Aorta (tissue), 5 donors: ENCODE data around the gene GPRC5B. TPM values are rescaled to one million over a fixed set of nuclear protein-coding genes. Genes with fewer than 3 reads are reported as not detected.

ENCODE experiments used
- ATAC-seq: fragments of 200-7000 bp; cut with Tn5 transposase; one replicate; pipeline ENCODE4 v1.9.1; 2022; ENCODE audit warnings: moderate library complexity; ENCODE audit not compliant: low FRiP score
- DNase-seq, 2 donors: peaks; one replicate each; pipeline ENCODE4 v3.0.0-alpha.2; 2020
- H3K27ac ChIP-seq, 2 donors: one replicate each; pipeline ENCODE4 v1.5.1; 2013; ENCODE audit warnings: low read length in 2 of 2, mild to moderate bottlenecking in 2 of 2, moderate library complexity in 2 of 2, control low read depth in 1 of 2, inconsistent platforms in 1 of 2, low read depth in 1 of 2
- H3K27me3 ChIP-seq, 2 donors: one replicate each; pipeline ENCODE4 v1.6.1; 2013; ENCODE audit warnings: control low read depth in 1 of 2, low read length in 1 of 2, mild to moderate bottlenecking in 1 of 2, moderate library complexity in 1 of 2; ENCODE audit not compliant: insufficient read depth in 2 of 2, control insufficient read depth in 1 of 2
- H3K36me3 ChIP-seq, 2 donors: one replicate each; pipeline ENCODE4 v1.6.1; 2013; ENCODE audit warnings: control low read depth in 1 of 2, low read length in 1 of 2, mild to moderate bottlenecking in 1 of 2; ENCODE audit not compliant: insufficient read depth in 2 of 2, control insufficient read depth in 1 of 2
- H3K4me1 ChIP-seq, 2 donors: one replicate each; pipeline ENCODE4 v1.6.1; 2013; ENCODE audit warnings: low read length in 2 of 2, control low read depth in 1 of 2, mild to moderate bottlenecking in 1 of 2, moderate library complexity in 1 of 2; ENCODE audit not compliant: insufficient read depth in 2 of 2, control insufficient read depth in 1 of 2
- H3K4me3 ChIP-seq, 2 donors: one replicate each; pipeline ENCODE4 v1.5.1; 2013; ENCODE audit warnings: low read length in 2 of 2, control low read depth in 1 of 2, mild to moderate bottlenecking in 1 of 2
- H3K9me3 ChIP-seq: one replicate; pipeline ENCODE4 v1.6.1; 2013; ENCODE audit warnings: mild to moderate bottlenecking, low read length; ENCODE audit not compliant: control insufficient read depth
- WGBS, 2 donors: extraction: QIAGEN DNeasy Blood & Tissue Kit; methylation state at CpG; one replicate each; pipeline ENCODE4 v1.1.7; 2013; 5-methylcytosine and 5-hydroxymethylcytosine counted together
- intact Hi-C, 2 donors: fragments of 100-400 bp; cut with DNase I; formaldehyde crosslinking; loops; one replicate each; pipeline versions ENCODE4 v1.14.2 to v1.15.0; 2022
- polyA plus RNA-seq, 2 donors: library from polyadenylated mRNA; stranded (reverse); fragments of 200-250 nt; gene quantifications; one replicate each; pipeline ENCODE4 v1.2.3, GENCODE V29; 2013
- total RNA-seq, 2 donors: library from RNA; stranded (reverse); fragmentation: NEBNext Ultra II Directional; extraction: Animal tissue kit (Norgen Biotek cat#: 25700); gene quantifications; one replicate each; pipeline ENCODE4 v1.2.1, GENCODE V29; 2021
- donor health status: healthy with polysubstance abuse.
- donor health status: Bipolar disorder and iron deficiency.
- donor health status: DM: no; HTN: no; CAD: no.
- donor health status: DM: no; HTN: no; CAD: no.
- donor health status: DM: yes; HTN: yes; CAD: no.

The GPRC5B gene
- total and polyA plus RNA-seq, 4 donors, result 1.8 to 41.1 (median 9.0) TPM

DNA sequence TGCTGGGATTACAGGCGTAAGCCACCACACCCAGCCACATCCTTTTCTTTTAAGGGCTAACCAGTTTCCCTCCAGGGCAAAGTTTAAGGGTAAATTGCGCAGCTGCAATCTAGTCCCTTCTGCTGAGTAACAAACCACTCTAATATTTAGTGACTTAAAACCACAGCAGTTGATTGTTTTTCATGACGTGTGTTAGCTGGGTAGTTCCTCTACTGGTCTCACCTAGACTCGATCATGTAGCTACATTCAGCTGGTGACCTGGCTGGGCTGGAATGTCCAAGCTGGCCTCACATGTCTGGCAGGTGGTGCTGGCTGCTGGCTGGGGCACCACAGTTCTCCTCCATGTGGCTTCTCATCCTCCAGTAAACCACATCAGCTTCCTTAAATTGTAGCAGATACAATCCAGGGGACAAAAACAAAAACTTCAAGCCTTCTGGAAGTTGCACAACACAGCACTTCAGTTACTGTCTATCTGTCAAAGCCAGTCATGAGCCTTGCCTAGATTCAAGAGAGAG lies 75.5 kb downstream of the GPRC5B start:
- H3K9me3 ChIP-seq, result no peaks in the 10 kb centered on the region
- no peaks in the 10 kb centered on the region for H3K36me3 ChIP-seq
- 77 to 82% methylated on average over 4 of the region's 4 CpGs for WGBS, 2 donors
- intact Hi-C loops, result no loop called here
- DNase-seq (peak in 1 of 2 donors; percentile 67), ATAC-seq (no peak)
- no peak overlapping the region for H3K27ac ChIP-seq
- H3K27me3 ChIP-seq, result no peaks in the 10 kb centered on the region
- H3K4me3 ChIP-seq, result no peak overlapping the region
- H3K4me1 ChIP-seq, result peaks cover 0 to 3% of the 10 kb centered on the region in 2 donors

DNA sequence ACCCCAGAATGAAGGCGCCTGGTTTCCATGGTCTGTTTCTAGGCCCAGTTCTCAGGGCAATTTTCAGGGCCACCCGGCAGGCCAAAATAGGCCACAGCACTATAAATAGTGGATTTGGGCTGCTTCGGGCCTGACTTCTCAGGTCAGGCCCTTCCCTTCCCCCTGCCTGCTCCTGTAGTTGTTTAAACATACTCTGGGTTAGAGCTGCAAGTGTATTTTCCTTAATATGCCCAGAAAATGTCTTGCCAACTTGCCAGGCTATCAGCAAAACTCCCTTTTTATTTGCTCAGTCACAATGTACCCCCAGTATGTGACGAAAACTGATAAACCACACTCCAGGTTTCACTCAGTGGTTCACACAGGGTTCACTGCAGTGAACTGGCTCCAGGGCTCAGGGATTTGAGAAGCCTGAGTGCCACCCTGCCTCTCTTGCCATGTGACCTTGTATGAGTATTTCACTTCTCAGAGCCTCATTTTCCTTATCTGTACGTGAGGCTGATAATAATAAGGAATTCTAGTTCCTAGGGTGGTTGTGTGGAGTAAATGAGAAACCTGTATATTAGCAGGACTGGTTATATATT lies 76.5 kb downstream of the GPRC5B start:
- Histone ChIP-seq H3K9me3 (no peaks in the 10 kb centered on the region), H3K4me1 (peaks cover 0 to 3% of the 10 kb centered on the region in 2 donors), H3K27ac (peak overlapping the region; percentile 21 to 49), H3K4me3 (no peak overlapping the region), H3K27me3 (no peaks in the 10 kb centered on the region), H3K36me3 (no peaks in the 10 kb centered on the region)
- DNase-seq (no peak), ATAC-seq (peak; percentile 13)
- intact Hi-C loops, result no loop called here
- 14 to 15% methylated on average over 5 of the region's 5 CpGs for WGBS, 2 donors

Other genes with a start within 250 kb of the GPRC5B start
- 10 to 100 TPM in 1 of 2 donors, 1 to 10 TPM in 1; 7.6 to 11.6 TPM for gene KNOP1, start 166.6 kb downstream of the GPRC5B start, total RNA-seq
- 10 to 100 TPM in 1 of 2 donors, 1 to 10 TPM in 1; 6.5 to 12.9 TPM for gene KNOP1, start 166.6 kb downstream of the GPRC5B start, polyA plus RNA-seq
- gene IQCK, start 166.6 kb downstream of the GPRC5B start, total RNA-seq, result 1 to 10 TPM; 5.0 to 10.0 TPM
- 1 to 10 TPM; 4.0 to 6.4 TPM for gene IQCK, start 166.6 kb downstream of the GPRC5B start, polyA plus RNA-seq
- gene GPR139, start 189.0 kb upstream of the GPRC5B start, total RNA-seq, result not detected
- gene GPR139, start 189.0 kb upstream of the GPRC5B start, polyA plus RNA-seq, result not detected